ENCODE results near the gene GRIFIN.

The GRIFIN gene

DNA sequence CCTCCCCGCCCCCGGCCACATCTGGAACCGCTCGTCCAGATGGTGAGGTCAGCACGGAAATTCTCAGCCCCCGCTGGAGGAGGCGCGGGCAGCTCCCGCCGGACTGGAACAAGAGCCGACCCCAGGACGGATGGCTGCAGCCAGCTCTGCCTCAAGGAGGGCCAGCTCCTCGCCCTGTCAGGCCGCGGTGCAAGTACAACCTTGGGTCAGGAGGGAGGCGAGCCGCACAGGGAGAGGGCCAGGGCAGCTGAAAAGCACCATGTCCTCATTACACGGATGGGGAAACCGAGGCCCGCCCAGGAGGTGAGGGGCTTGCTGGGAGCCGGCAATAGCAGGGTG lies 3.8 kb upstream of the GRIFIN start:
- no peak for DNase-seq
- TF ChIP-seq, protein P1, sequence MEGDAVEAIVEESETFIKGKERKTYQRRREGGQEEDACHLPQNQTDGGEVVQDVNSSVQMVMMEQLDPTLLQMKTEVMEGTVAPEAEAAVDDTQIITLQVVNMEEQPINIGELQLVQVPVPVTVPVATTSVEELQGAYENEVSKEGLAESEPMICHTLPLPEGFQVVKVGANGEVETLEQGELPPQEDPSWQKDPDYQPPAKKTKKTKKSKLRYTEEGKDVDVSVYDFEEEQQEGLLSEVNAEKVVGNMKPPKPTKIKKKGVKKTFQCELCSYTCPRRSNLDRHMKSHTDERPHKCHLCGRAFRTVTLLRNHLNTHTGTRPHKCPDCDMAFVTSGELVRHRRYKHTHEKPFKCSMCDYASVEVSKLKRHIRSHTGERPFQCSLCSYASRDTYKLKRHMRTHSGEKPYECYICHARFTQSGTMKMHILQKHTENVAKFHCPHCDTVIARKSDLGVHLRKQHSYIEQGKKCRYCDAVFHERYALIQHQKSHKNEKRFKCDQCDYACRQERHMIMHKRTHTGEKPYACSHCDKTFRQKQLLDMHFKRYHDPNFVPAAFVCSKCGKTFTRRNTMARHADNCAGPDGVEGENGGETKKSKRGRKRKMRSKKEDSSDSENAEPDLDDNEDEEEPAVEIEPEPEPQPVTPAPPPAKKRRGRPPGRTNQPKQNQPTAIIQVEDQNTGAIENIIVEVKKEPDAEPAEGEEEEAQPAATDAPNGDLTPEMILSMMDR (IDR thresholded peaks at IDR 0.05; ENCODE audit: low read depth, low read length): no peak
- Histone ChIP-seq H3K9me3 (peaks cover 4% of the 10 kb centered on the region; the same call in 1 of the 2 replicates), H3K27me3 (no peaks in the 10 kb centered on the region; the same call in 1 of the 2 replicates), H3K4me1 (peaks cover 7% of the 10 kb centered on the region), H3K36me3 (no peaks in the 10 kb centered on the region), H3K4me3 (ENCODE audit: low read depth, low read length) (no peak overlapping the region)

DNA sequence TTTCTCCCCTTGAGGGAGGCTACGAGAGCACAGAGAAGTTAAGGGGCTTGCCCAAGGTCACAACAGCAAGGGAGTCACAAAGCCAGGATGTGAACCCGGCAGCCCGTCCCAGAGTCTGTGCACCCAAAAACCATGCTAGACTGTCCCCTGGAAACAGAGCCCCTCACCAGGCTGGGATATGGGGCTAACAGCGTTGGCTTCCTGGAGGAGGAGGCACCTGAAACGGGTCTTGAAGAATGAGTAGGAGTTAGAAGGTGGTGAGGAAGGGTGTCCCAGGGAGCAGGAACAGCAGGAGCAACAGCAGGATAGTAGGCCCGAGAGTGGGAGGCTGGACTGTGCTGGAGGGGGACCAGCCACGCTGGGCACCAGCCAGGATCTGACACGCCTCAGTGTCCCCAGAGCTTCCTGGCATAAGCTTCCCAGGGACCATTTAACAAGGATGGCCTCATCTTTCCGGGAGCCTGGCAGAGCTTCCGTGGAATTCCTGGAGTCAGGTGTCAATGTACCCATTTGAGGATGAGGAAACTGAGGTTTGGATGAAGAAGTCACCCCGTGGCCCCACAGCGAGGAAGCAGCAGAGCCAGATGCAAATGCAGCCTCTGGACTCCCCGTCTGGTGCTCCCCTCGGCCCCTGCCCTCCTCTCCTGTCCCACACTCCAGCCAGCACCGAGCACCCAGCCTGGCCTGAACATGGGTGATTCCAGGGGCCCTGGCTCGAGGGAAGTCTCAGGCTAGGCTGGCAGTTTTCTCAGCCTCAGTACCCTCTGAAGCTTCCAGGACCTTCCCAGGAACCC lies 3.3 kb upstream of the GRIFIN start:
- Histone ChIP-seq H3K36me3 (no peaks in the 10 kb centered on the region), H3K27me3 (no peaks in the 10 kb centered on the region; the same call in 1 of the 2 replicates), H3K4me3 (ENCODE audit: low read depth, low read length) (no peak overlapping the region), H3K9me3 (peaks cover 4% of the 10 kb centered on the region; the same call in 1 of the 2 replicates), H3K4me1 (peaks cover 7% of the 10 kb centered on the region)
- TF ChIP-seq, protein P1 (IDR thresholded peaks at IDR 0.05; ENCODE audit: low read depth, low read length): no peak
- no peak for DNase-seq

DNA sequence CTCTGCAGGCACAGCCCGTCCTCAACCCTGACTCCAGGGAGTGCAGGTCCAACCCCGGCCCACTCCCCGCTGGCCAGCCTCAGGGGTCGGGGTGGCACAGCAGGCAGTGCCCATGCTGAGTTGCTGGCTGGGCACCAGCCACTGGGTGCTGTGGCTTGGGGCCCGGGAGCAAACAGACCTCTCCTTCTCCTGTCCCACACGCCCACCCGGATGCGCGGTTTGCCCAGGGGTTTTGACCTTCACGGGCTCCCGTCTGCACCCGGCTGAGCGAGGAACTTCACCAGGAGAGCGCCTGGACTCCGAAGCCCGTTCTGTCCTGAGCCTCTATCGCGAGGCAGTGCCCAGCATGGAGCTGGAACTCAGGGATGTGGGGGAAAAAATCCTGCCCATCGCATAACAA lies 2.6 kb upstream of the GRIFIN start:
- Histone ChIP-seq H3K9me3 (peaks cover 4% of the 10 kb centered on the region; the same call in 1 of the 2 replicates), H3K4me3 (ENCODE audit: low read depth, low read length) (no peak overlapping the region), H3K27me3 (no peaks in the 10 kb centered on the region; the same call in 1 of the 2 replicates), H3K4me1 (peaks cover 7% of the 10 kb centered on the region), H3K36me3 (no peaks in the 10 kb centered on the region)
- TF ChIP-seq, protein P1 (IDR thresholded peaks at IDR 0.05; ENCODE audit: low read depth, low read length): no peak
- DNase-seq: no peak

DNA sequence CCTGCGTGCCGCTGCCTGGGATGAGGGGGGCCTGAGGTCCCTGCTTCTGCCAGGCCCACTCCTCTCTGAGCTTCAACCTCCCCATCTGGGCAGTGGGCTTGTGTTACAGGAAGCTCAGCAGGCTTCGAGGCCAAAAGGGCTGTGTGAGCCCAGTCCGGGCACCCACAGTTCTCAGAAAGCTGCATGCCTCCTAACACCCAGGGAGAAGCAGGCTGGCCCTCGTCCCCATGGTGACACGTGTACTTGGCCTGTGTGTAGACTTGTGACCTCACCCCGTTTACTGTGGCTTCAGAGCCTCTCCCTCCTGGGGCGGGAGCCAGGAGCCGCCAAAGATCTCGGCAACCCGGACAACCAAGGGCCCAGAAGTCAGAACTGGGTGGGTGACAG lies 2.2 kb upstream of the GRIFIN start:
- H3K9me3 ChIP-seq: peaks cover 4% of the 10 kb centered on the region; the same call in 1 of the 2 replicates
- no peaks in the 10 kb centered on the region for H3K36me3 ChIP-seq
- no peak overlapping the region for H3K4me3 ChIP-seq (ENCODE audit: low read depth, low read length)
- H3K27me3 ChIP-seq: no peaks in the 10 kb centered on the region; the same call in 1 of the 2 replicates
- H3K4me1 ChIP-seq: peaks cover 7% of the 10 kb centered on the region
- no peak for DNase-seq
- TF ChIP-seq, protein P1 (IDR thresholded peaks at IDR 0.05; ENCODE audit: low read depth, low read length): no peak

DNA sequence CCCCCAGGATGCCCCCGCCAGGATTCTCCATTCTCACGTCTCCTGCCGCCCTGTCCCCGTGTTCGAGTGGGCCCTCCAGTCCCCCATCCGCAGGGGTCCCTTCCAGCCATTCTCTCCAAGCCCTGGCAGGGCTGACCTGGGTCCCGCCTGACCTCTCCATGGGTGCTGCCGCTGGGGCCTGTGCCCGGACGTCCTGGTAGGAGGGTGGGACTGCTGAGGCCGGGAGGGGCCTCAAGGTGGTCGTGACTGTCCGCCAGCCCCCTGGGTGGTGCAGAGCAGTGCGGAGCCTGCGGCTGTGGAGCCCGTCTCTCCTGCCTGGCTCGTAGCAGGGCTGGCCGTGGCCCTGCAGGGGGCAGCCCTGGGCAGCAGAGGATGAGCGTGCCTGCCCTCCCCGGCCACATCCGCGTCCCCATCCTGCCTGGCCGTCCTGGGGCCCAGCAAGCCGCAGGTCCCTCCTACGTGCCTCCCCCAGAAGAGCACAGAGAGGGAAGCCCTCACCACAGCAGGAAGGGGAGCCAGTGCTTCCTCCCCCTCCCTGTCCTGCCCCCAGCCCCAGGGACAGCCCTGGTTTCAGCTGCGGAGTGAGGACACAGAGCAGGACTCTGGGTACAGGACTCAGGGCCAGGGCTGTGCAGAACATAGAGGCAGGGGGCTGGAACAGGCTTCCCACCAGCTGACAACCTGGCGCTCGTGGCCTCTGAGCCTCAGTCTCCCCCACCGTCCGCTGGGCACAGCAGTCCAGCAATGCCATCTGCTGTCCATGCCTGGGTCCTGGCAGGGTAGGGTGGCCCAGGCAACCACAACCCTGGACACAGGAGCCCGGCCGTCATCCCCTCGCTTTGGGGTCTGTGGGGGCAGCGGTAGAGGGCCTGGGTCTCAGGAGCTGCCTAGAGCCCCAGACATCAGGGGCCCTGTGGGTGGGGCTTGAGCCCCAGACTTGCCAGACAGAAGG lies 1.5 kb upstream of the GRIFIN start:
- Histone ChIP-seq H3K4me1 (peaks cover 7% of the 10 kb centered on the region), H3K27me3 (no peaks in the 10 kb centered on the region; the same call in 1 of the 2 replicates), H3K4me3 (ENCODE audit: low read depth, low read length) (no peak overlapping the region), H3K36me3 (no peaks in the 10 kb centered on the region), H3K9me3 (peaks cover under 1% of the 10 kb centered on the region; the same call in 1 of the 2 replicates)
- TF ChIP-seq, protein P1 (IDR thresholded peaks at IDR 0.05; ENCODE audit: low read depth, low read length): peak; percentile 86
- DNase-seq: peak; percentile 86

Measured in BE2C (cell line).